Measurements from ENCODE around the gene ARHGEF2.

The ARHGEF2 gene

DNA sequence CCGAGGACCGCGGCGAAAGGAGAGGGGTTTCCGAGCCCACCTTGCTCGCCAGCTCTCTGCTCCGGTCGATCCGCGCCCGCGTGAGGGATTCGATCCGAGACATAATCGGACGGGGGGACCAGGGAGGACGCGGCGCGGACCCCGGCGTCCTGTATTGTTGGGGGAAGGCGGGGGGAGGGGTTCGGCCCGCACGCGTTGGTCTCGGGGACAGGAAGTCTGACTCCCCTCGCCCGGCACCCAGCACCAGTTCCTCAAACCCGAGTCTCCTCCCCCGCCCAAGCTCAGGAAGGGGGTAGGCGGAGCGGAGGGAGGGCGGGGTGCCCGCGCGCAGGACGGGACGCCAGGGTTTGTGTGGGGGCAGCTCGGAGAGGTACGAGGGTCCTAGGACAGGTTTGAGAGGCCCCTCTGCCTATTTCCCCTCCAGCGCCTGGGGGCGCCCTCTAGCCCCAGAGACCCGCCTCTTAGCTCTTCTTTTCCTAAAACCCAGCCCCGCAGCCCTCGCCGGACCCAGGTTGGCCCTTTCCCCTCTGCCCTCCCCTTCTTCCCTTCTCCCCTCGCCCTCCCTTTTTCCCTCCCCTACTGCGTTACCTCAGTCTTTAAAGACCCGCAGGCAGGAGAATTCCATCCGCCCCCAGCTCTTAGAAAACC, at the start of gene ARHGEF2:
Gene ARHGEF2, minus strand, starts transcription at position 223 of the 648 bp plus-strand sequence. Its CDS starts 120 bp downstream, at position 103.
- H3K4me3 Mint-ChIP-seq, result peak within 1 kb of the TSS; percentile 86
- peak within 1 kb of the TSS; percentile 93 for H3K27ac Mint-ChIP-seq
- H3K27me3 Mint-ChIP-seq, result no peaks in the 10 kb centered on the region
- intact Hi-C loops (cut with micrococcal nuclease), result loop anchor here (1.0 to 5.0 kb wide), 3 partner anchors 8 to 104 kb away; partner anchors contain the start of genes MEX3A and RXFP4
- H3K4me1 Mint-ChIP-seq (ENCODE audit: low read depth), result peaks cover 87% of the 10 kb centered on the region
- H3K36me3 Mint-ChIP-seq (ENCODE audit: low read depth), result peaks cover 75% of the 10 kb centered on the region
- no peaks in the 10 kb centered on the region for H3K9me3 Mint-ChIP-seq

- intact Hi-C loops (cut with micrococcal nuclease), result no loop called here
- H3K27ac Mint-ChIP-seq, result no peak overlapping the region
- no peak overlapping the region for H3K4me3 Mint-ChIP-seq
- peaks cover 10% of the 10 kb centered on the region for H3K4me1 Mint-ChIP-seq (ENCODE audit: low read depth)
- H3K36me3 Mint-ChIP-seq (ENCODE audit: low read depth), result no peaks in the 10 kb centered on the region
- H3K27me3 Mint-ChIP-seq, result peaks cover 31% of the 10 kb centered on the region
- H3K9me3 Mint-ChIP-seq, result no peaks in the 10 kb centered on the region
These were observed 48.2 kb upstream of the ARHGEF2 start for GRCh38 chr1:156026588-156026987.

DNA sequence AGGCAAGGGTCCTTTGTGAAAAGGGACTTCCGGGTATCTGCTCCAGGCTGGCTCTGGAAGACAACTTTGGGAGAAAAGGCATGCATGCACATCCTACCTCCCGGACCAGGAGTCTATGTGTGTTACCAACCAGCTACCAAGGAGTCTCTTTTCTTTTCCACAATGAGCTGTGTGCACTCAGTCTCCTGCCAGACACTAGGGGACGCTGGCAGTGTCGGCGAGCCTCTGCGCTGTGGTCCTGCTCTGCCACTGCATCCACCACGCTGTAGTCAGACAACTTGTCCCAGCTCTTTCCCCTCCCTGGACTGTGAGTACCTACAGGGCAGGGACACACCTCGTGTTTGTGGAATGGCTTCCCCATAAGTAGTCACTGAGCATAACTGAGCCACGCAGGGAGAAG, 47.5 kb upstream of the ARHGEF2 start:
- H3K27ac Mint-ChIP-seq, result no peak overlapping the region
- peaks cover 10% of the 10 kb centered on the region for H3K4me1 Mint-ChIP-seq (ENCODE audit: low read depth)
- peaks cover 31% of the 10 kb centered on the region for H3K27me3 Mint-ChIP-seq
- H3K36me3 Mint-ChIP-seq (ENCODE audit: low read depth), result no peaks in the 10 kb centered on the region
- intact Hi-C loops (cut with micrococcal nuclease), result no loop called here
- H3K9me3 Mint-ChIP-seq, result no peaks in the 10 kb centered on the region
- no peak overlapping the region for H3K4me3 Mint-ChIP-seq

DNA sequence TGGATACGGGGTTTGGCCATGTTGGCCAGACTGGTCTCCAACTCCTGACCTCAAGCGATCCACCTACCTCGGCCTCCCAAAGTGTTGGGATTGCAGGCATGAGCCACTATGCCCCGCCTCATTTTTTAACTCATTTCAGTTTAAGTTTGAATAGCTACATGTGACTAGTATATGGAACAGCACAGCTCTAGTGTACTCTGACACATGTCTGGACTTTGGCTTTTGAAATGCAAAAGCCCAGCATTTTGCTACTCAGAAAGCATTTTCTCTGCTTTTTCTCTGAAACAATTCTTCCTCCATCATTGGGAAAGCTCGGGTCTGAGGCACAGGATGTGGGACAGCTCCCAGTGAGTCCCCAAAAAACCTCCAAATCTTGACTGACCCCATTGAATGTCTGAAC, 46.5 kb upstream of the ARHGEF2 start:
- H3K4me3 Mint-ChIP-seq, result no peak overlapping the region
- intact Hi-C loops (cut with micrococcal nuclease), result no loop called here
- peaks cover 17% of the 10 kb centered on the region for H3K4me1 Mint-ChIP-seq (ENCODE audit: low read depth)
- peaks cover 10% of the 10 kb centered on the region for H3K36me3 Mint-ChIP-seq (ENCODE audit: low read depth)
- H3K27me3 Mint-ChIP-seq, result peaks cover 31% of the 10 kb centered on the region
- no peak overlapping the region for H3K27ac Mint-ChIP-seq
- H3K9me3 Mint-ChIP-seq, result no peaks in the 10 kb centered on the region

DNA sequence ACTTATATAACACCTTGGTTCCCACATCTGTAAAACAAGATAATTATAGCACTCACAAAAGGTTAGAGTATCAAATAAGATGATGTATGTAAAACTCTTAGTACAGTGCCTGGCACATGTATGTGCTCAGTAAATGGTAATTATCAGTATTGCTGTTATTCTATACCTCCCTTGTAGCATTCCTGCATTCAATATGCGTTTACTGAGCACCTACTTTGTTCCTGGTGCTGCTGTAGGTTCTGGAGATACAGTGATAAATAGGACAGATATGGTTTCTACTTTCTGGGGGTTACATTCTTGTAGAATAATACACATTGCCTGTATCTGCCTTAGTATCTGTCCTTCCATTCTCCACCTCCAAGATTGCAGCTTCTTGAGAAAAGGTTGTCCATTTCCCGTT, 43.6 kb upstream of the ARHGEF2 start:
- intact Hi-C loops (cut with micrococcal nuclease), result no loop called here
- Mint-ChIP-seq H3K27ac (no peak overlapping the region), H3K36me3 (ENCODE audit: low read depth) (peaks cover 38% of the 10 kb centered on the region), H3K27me3 (peaks cover 30% of the 10 kb centered on the region), H3K9me3 (no peaks in the 10 kb centered on the region), H3K4me3 (no peak overlapping the region), H3K4me1 (ENCODE audit: low read depth) (peaks cover 33% of the 10 kb centered on the region)

DNA sequence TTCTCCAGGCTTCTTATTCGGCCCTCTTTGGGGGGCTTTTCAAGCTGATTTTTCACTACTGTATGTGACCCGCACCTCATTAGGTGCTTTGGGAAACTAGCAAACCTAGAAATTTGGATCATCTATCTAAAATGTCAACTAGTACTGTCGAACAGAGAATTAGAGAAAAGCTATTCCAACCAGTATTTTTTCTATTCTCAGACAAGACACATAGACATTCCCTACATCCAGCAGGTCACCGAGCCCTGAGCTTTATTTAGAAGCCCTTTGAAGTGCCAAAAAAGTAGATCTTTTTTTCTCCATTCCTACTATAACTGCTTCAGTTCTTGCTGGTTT, 42.7 kb upstream of the ARHGEF2 start:
- intact Hi-C loops (cut with micrococcal nuclease), result no loop called here

DNA sequence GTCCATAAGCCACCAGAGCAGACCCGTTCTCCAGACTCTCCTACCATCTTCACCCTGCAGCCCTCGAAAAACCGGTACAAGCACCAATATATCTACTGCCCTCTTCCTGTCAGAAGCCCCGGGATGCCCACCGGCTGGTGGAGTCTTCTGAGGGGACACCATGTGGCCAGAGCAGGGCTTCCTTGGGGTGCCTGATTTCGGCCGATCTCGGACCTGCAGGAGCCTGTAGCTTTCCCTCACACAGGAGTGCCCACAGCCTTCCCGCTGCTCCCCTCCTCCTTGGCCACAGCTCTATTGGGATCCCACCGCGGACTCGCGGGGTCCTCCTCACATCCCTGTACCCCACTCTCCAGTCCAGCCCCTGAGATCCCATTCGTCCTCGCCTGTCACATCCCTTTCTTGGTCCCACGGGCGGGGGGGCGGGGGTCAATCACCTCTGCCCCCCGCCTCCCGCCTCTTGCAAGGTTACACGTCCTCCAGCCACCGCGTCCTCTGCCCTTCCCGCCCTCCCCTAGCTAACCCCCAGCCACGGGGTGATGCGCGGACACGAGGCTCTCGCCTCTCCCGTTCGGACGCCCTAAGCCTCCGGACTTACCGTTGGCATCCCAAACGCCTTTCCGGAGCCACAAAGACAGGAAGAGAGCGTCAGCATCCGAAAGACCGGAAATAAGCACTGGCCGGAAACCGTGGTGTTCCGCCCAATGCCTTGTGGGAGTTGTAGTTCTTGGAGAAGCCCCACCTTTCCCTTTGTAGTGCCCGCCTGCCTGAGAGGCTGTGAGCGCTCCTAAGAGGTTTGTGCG, 42.1 kb upstream of the ARHGEF2 start, which contains the start of gene SSR2:
Gene SSR2, minus strand, starts transcription at position 659 of the 800 bp plus-strand sequence. CDS start 784 bp downstream, outside the sequence.
- H3K27ac Mint-ChIP-seq, result peak within 1 kb of the TSS; percentile 94
- H3K4me3 Mint-ChIP-seq, result peak within 1 kb of the TSS; percentile 97
- H3K4me1 Mint-ChIP-seq (ENCODE audit: low read depth), result peaks cover 27% of the 10 kb centered on the region
- intact Hi-C loops (cut with micrococcal nuclease), result loop anchor here (1.0 kb wide), 1 partner anchor 34 kb away; the partner anchor contains the start of gene LAMTOR2
- peaks cover 52% of the 10 kb centered on the region for H3K36me3 Mint-ChIP-seq (ENCODE audit: low read depth)
- no peaks in the 10 kb centered on the region for H3K9me3 Mint-ChIP-seq
- peaks cover 24% of the 10 kb centered on the region for H3K27me3 Mint-ChIP-seq

More for the DNA sequence above, 42.7 kb upstream of the ARHGEF2 start:
- Mint-ChIP-seq H3K4me1 (ENCODE audit: low read depth) (peaks cover 31% of the 10 kb centered on the region), H3K9me3 (no peaks in the 10 kb centered on the region), H3K4me3 (peak overlapping the region; percentile 97), H3K36me3 (ENCODE audit: low read depth) (peaks cover 47% of the 10 kb centered on the region), H3K27ac (peak overlapping the region; percentile 94), H3K27me3 (peaks cover 29% of the 10 kb centered on the region)

- H3K4me3 Mint-ChIP-seq, result peak overlapping the region; percentile 97
- no peaks in the 10 kb centered on the region for H3K9me3 Mint-ChIP-seq
- H3K4me1 Mint-ChIP-seq (ENCODE audit: low read depth), result peaks cover 27% of the 10 kb centered on the region
These were observed 41.6 kb upstream of the ARHGEF2 start for GRCh38 chr1:156019946-156020292.

DNA sequence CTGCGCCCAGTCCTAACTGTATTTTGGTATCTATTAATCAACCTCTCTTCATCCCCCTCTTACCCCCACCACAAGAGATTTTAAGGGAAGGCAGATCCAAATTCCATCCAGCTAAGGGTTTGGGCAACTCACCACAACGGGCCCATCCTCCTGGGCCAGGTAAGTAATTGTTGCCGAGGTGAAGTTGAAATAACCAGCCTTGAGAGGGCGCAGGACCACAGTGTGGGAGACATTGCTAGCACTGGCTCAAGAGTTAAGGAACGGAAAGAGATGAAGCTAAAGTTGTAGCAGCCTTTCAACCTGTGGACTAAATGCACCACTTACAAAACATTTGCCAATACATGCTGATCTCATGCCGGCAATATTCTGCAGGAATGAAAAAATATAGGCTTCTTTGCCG, 36.5 kb upstream of the ARHGEF2 start:
- no peaks in the 10 kb centered on the region for H3K9me3 Mint-ChIP-seq
- peaks cover 92% of the 10 kb centered on the region for H3K36me3 Mint-ChIP-seq (ENCODE audit: low read depth)
- H3K27ac Mint-ChIP-seq, result no peak overlapping the region
- peaks cover 26% of the 10 kb centered on the region for H3K4me1 Mint-ChIP-seq (ENCODE audit: low read depth)
- no peak overlapping the region for H3K4me3 Mint-ChIP-seq
- no peaks in the 10 kb centered on the region for H3K27me3 Mint-ChIP-seq
- intact Hi-C loops (cut with micrococcal nuclease), result no loop called here

More at GRCh38 chr1:156019946-156020292, 41.6 kb upstream of the ARHGEF2 start:
- Mint-ChIP-seq H3K27me3 (peaks cover 18% of the 10 kb centered on the region), H3K36me3 (ENCODE audit: low read depth) (peaks cover 54% of the 10 kb centered on the region), H3K27ac (peak overlapping the region; percentile 94)
- intact Hi-C loops (cut with micrococcal nuclease), result loop anchor here (1.0 kb wide), 1 partner anchor 34 kb away; the partner anchor contains the start of gene LAMTOR2

DNA sequence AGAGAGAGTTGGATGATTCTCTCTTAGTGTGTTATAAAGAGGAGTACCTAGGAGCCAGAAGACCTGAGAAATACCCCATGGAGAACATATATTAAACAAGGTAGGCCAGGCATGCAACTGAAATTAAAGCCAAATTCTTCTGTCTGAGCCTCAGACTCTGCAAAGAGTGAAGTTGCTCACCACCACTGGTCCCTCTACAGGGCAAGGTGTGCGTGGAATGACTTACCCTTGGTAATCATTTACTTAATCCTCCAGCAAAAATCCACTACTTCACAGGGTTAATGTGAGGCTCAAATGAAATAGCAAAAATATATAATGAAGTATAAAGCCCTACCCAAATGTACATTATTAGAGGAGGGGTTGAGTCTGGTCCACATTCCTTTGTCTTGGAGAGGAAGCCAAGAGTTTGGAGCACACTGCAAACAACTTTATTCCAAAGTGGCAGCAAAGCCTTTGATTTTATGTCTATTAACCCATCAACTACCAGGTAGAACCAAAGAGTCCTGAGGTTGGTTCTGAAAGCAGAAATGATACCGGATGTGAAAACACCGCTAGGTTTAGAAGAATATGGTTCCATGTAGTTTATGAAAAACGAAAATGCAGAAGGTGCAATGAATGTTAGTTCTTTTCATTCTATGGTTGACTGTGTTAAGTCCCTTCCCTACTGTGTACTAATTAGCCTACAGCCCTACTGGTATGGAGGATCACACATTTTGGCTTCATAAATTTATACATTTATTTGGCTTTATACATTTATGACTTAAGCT, 33.9 kb upstream of the ARHGEF2 start:
- intact Hi-C loops (cut with micrococcal nuclease), result no loop called here
- peaks cover 10% of the 10 kb centered on the region for H3K4me1 Mint-ChIP-seq (ENCODE audit: low read depth)
- no peaks in the 10 kb centered on the region for H3K9me3 Mint-ChIP-seq
- no peak overlapping the region for H3K27ac Mint-ChIP-seq
- H3K36me3 Mint-ChIP-seq (ENCODE audit: low read depth), result peaks cover 91% of the 10 kb centered on the region
- no peaks in the 10 kb centered on the region for H3K27me3 Mint-ChIP-seq
- H3K4me3 Mint-ChIP-seq, result no peak overlapping the region

- Mint-ChIP-seq H3K4me1 (ENCODE audit: low read depth) (peaks cover 10% of the 10 kb centered on the region), H3K36me3 (ENCODE audit: low read depth) (peaks cover 76% of the 10 kb centered on the region), H3K27me3 (no peaks in the 10 kb centered on the region), H3K27ac (peak overlapping the region; percentile 26), H3K9me3 (no peaks in the 10 kb centered on the region), H3K4me3 (no peak overlapping the region)
- intact Hi-C loops (cut with micrococcal nuclease), result no loop called here
These were observed 31.1 kb upstream of the ARHGEF2 start for GRCh38 chr1:156009404-156009803.

DNA sequence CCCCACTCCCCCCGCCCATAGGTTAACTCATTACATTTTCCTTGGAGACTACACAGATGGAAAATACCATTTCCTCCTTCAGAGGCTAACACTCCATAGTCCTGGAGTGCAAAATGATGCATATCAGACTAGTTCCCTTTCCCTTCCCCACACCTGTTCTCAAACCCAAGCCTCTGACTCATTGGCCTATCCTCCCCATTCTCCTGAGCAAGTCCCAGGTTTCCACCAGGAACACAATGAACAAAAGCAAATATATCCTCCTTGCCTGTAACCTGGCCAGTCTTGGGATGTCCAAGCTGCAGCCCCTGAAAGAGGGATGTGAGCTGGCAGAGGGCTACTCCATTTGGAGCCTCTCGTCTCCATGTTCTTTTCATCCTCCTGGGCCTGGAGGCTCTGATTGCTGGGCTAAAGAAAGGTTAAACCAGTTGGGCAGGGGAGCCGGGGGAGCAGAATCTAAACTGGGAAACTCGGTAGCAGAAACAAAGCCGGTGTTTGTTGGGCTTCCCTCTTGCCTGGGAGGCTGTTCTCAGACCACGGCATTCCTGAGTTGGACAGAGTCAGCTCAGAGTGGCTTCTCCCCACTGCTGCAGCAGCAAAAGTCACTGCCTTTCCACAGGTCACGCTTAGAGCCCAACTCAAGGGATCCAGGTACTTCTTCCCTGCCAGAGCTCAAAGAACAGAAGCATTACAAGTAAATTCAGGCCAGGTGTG, 28.5 kb upstream of the ARHGEF2 start:
- Mint-ChIP-seq H3K27me3 (no peaks in the 10 kb centered on the region), H3K4me1 (ENCODE audit: low read depth) (peaks cover 13% of the 10 kb centered on the region), H3K9me3 (no peaks in the 10 kb centered on the region), H3K36me3 (ENCODE audit: low read depth) (peaks cover 54% of the 10 kb centered on the region), H3K4me3 (no peak overlapping the region), H3K27ac (no peak overlapping the region)
- intact Hi-C loops (cut with micrococcal nuclease), result no loop called here

GRCh38 chr1:156004843-156005584, 26.7 kb upstream of the ARHGEF2 start:
- Mint-ChIP-seq H3K4me1 (ENCODE audit: low read depth) (peaks cover 14% of the 10 kb centered on the region), H3K27ac (no peak overlapping the region), H3K4me3 (no peak overlapping the region), H3K9me3 (no peaks in the 10 kb centered on the region), H3K36me3 (ENCODE audit: low read depth) (peaks cover 36% of the 10 kb centered on the region), H3K27me3 (no peaks in the 10 kb centered on the region)
- intact Hi-C loops (cut with micrococcal nuclease), result no loop called here

Measured in dendritic cell treated with granulocyte-macrophage colony-stimulating factor and Interleukin-4, amounts not matched to agents 40 ng/mL and 50 ng/mL, for 4 days (primary cell).